GM21515 (cell line): ENCODE results near the gene APOC3.

ENCODE experiments used
- ATAC-seq: cut with Tn5 transposase; IDR thresholded peaks from one replicate; pipeline ENCODE4 v1.9.1; 2021; ENCODE audit not compliant: unreplicated experiment

Gene APOC3

DNA sequence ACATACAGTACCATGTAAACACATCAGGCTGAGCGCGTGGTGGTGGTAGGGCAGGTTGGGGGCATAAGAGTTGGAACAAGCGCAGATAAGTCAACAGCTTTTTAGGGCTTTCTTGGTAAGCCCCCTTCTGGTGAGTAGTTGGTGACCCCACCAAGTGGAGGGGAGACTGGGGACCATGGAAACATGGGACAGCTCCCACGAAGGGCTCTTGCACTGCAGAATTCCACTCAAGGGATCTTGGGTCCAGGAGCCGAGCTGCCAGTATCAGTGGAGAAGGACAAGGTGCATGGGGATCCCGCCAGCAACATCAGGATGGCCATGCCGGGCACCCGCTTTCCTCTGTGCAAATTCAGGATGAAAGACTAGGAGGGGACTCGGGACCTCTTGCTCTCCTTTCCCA, 14.0 kb downstream of the APOC3 start:
- ATAC-seq, result no peak

DNA sequence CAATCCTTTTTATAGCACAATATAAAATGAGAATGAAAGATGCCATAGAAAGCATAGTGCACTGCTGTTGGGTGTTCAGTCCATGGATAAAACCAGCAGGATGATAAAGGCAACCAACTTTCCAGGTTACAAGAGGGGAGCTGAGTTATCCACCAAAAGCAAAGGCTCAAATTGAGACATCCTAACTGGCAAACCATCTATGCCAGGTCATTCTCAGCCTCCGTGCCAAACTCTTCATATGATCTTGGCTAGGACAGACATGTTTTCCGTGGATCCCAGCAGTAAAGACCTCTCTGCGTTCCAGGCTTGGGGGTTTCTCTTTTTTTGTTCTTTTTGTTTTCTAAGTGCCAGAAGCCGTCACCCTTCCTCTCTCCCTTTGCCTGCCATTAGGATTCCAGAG, 15.0 kb downstream of the APOC3 start:
- ATAC-seq, result no peak

DNA sequence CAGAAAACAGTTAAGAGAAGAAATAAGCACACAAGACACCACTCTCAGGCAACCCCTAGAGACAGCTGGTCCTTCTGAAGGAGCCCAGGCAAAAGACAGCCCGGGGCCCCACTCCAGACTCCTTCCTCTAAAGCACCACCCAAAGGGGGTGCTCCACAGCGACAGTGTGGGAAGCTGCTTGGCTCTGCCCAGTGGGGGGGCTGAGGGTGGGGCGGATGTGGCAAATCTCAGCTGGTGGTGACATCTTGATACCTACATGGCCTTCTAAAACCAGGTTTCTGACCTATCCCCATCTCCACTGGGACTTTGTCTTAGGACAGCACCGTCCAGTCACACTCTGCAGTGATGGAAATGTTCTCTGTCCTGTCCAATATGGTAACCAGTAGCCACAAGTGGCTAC, 17.9 kb downstream of the APOC3 start:
- ATAC-seq, result no peak

DNA sequence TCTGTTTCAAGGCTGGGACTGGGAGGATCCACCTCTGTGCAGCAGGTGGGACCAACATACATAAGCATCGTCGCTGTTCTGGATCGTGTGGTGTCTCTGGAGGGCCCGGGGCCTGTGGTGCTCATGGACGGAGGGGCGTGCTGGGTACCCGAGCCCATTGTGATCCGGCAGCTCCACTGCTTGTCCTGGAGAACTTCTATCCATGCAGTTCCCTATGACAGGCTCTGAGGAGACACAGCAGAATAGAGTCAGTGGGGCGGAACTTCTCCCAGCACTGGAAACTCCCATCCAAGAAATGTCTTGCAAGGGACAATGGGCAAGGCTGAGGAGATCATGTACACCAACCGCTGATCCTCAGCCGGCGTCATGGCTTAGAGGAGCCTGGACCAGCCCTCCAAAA, 19.4 kb downstream of the APOC3 start:
- ATAC-seq, result no peak

GRCh38 chr11:116849486-116849885, 19.8 kb downstream of the APOC3 start:
- no peak for ATAC-seq

DNA sequence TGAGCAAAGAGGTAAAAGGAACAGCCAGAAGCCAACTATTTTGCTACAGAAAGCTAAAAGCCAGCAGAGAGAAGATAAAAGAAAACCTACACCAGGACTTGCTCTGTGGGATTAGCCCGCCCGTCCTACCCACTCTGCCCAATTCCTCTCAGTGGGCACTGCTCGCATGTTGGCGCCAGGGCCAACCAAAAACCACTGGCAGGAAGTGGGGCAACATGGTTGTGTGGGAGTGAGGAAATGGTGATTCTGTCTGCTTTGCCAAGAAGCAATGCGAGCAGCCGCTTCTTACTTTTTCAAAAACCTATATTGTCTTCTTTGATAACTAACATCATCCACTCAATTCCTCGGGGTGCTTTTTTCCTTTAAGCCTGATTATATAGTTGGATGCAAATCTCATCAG, 21.9 kb downstream of the APOC3 start:
- no peak for ATAC-seq

DNA sequence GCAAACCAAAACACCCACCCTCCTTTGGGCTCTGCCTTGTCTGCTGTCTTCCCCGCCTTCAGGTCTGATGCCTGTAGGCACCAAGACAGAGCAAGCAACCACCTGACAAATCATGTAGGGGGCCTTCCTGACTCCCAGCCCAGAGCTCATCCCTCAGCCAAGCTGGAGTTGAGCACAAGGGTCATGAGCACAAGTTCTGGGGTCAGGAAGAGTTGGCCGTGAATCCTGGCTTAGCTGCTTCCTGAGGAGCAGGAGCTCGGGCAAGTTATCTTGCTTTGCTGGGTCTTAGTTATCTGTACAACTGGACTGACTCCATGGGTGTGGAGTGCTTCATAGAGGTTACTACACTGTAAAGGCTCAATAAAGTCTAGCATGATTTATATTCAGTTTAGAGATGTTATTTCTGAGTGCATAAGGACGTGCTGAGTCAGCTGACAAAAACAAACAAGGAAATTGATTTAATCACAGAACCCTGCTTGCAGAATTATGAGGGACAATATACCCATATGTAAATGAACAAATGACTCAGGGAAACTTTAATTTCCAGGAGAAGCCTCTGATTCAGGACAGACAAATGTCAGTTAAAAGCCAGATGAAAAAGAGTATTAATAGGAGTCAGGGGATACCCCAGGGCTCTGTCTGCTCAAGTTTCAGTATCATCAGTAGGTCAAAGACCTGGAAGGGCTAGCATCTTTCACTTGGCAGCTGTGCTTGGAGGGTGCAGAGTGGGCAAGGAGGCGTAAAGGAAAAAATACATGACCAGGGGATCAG, 22.7 kb downstream of the APOC3 start:
- ATAC-seq, result no peak

- ATAC-seq, result peak; percentile 94
Observed at GRCh38 chr11:116853461-116854073, 23.9 kb downstream of the APOC3 start.

DNA sequence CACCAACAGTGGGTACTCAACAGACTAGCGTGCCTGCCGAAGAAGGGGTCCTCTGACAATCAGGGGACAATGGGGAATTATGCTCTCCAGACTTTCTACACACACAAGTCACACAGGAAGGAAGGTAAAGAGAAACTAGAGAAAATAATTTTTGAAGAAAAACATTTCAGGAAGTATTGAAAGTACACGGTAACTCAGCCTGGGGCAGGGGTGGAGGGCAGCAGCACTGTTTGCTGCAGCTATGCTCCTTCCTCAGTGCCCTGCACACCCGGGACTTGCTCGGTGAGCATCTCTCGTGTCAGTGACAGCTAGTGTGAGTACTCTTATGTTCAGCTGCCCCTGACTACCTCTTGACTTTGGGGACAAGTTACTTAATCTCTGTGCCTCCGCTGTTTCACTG, 25.7 kb downstream of the APOC3 start:
- ATAC-seq, result no peak

GRCh38 chr11:116856423-116856822, 26.7 kb downstream of the APOC3 start:
- no peak for ATAC-seq

DNA sequence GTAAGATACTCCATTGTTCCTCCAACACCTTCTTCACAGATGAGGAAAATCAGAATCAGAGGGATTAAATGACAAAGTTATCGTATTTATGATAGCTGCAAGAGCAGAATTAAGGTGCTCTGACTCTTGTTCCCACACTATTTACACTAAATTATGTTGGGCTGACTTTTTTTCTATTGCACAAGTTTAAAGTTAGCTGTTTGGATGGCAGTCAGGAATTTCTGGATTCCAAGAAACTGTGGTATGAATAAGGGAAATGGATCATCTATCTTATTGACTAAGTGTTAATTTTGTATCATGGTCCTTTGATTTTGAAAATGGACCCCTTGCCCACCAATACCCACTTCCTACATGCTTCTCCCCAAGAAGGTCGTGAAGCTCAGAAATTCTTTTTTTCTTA, 27.6 kb downstream of the APOC3 start:
- no peak for ATAC-seq

GRCh38 chr11:116857936-116858335, 28.2 kb downstream of the APOC3 start:
- no peak for ATAC-seq

GRCh38 chr11:116859175-116859574, 29.5 kb downstream of the APOC3 start:
- ATAC-seq, result no peak

DNA sequence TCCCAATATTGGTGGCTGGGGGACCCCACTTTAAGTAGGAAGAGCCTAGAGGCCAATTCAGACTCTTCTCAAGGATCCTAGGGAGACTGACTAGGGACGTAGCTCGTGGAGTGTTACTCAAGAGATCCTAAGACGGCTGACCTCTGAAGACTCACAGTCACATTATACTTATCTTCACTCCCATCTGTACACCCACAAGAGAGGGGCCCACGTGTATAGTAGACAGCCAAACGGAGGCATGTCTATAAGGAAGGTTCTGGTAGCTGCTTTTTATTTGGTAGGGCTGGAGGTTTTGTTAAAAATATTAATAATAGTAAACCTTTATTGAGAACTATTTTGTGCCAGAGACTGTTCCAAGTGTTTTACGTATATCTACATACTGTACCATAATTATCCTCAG, 30.6 kb downstream of the APOC3 start:
- no peak for ATAC-seq

- no peak for ATAC-seq
Observed at GRCh38 chr11:116861539-116861938, 31.8 kb downstream of the APOC3 start.

DNA sequence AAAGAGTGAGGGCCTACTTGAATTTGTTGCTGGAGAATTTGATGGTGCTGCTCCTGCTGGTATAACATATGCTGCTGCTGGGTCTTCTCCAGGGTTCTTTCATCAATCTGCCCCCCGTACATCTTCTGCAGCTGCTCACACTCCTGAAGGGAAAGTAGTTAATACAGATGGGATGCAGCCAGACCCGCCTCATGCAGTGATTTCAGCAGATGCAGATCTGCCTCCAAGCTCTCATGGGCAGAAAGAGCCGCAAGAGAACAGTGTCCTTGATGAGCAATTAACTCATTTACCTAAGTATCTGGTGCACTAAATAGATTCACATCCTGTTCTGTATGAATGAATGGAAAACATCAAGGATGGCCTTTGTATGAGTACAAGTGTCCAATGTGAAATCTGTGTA, 32.5 kb downstream of the APOC3 start:
- no peak for ATAC-seq

DNA sequence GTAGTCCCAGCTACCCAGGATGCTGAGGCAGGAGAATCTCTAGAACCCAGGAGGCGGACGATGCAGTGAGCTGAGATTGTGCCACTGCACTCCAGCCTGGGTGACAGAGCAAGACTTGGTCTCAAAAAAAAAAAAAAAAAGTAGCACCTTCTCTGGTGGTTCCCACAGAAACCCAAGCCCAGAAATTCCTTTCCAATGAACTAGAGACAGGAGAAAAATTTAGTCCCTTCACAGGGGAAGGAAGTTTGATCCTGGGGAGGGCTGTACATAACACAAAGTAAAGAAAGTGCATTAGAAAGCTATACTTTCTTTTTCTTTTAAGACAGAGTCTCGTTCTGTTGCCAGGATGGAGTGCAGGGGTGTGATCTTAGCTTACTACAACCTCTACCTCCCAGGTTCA, 33.2 kb downstream of the APOC3 start:
- ATAC-seq, result no peak

GRCh38 chr11:116864531-116864930, 34.8 kb downstream of the APOC3 start:
- no peak for ATAC-seq

DNA sequence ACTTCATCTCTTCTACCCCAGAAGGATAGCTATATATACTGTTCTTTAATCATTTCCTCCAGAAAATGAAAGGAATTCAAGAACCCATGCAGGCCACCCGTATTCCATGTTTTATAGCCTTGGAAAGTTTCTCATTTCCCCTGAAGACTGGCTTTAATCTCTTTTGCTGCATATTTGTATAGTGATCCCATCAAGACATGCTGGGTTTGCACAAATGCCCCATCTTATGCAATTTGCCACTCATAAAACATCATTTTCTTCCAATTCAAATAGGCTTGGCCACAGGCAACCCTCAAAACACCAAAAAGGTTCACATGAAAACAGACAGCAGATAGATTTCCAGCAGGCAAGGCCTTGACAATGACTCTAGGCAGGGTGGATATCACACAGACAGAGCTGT, 36.0 kb downstream of the APOC3 start:
- ATAC-seq, result no peak

DNA sequence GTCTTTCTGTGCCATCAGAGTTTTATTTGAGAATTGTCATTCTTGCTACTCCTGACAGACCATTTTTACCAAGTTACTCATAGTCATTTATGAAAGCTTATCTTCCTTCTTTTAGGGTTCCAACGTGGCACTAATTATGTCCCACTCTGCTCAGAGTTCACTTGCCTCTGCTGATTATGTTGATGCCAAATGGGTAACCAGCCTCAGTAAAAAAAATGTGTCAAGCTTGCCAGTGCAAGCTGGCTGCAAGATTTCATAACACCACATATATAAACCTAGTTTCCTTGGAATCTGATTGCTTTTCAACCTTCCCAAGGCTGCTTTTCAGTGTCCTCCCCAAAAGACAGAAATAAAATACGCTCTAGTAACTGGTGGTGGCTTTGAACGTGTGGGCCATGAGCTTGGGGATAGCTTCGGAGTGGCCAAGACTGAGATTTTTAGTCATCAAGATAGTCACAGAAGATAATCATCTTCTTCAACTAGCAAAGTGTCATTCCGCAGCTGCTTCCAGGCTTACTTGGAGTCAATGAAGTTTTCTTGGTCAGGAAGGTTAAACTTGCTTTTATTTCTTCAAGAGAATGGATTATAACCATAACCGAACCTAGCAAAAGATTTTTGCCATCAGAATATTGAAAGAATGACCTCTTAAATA, 37.2 kb downstream of the APOC3 start:
- no peak for ATAC-seq

- no peak for ATAC-seq
Observed at GRCh38 chr11:116867619-116868018, 37.9 kb downstream of the APOC3 start.

- ATAC-seq, result no peak
Observed at GRCh38 chr11:116868066-116868465, 38.4 kb downstream of the APOC3 start.
